Breast epithelium (tissue), 3 donors: ENCODE results near the gene WDR7.

Source experiments
- POLR2AphosphoS5 ChIP-seq, 3 donors: sonication (generic); formaldehyde crosslinking; IDR thresholded peaks; one replicate each; pipeline ENCODE4 v1.6.1; 2017; ENCODE audit warnings: antibody characterized with exemption in 3 of 3
- TF ChIP-seq, protein P1 (sequence below), 3 donors: fragments of 450-650 bp; IDR thresholded peaks; one replicate each; pipeline ENCODE4 v1.5.1; 2016 to 2017; ENCODE audit warnings: antibody characterized with exemption in 3 of 3, mild to moderate bottlenecking in 3 of 3, moderate library complexity in 3 of 3

DNA sequence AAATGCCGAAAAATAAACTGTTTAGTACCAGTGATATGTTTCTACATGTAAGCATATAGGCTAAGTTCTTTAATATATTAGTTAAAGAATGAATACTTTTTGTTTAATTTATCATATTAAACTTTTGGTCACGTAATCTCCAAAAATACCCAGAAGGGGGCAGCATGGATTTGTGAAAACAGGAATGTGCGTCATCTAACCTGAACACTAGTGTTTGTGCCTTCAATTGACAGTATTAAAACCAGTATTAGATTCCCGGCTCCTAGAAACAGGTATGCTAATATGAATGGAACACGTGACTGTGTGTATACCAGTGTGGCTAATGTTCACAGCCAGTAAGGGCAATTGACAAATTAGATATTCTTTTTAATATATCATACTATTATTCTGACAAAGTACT is 51.8 kb downstream of the WDR7 start:
- no peak for TF ChIP-seq POLR2AphosphoS5 (IDR thresholded peaks at IDR 0.05)
- TF ChIP-seq, protein P1, sequence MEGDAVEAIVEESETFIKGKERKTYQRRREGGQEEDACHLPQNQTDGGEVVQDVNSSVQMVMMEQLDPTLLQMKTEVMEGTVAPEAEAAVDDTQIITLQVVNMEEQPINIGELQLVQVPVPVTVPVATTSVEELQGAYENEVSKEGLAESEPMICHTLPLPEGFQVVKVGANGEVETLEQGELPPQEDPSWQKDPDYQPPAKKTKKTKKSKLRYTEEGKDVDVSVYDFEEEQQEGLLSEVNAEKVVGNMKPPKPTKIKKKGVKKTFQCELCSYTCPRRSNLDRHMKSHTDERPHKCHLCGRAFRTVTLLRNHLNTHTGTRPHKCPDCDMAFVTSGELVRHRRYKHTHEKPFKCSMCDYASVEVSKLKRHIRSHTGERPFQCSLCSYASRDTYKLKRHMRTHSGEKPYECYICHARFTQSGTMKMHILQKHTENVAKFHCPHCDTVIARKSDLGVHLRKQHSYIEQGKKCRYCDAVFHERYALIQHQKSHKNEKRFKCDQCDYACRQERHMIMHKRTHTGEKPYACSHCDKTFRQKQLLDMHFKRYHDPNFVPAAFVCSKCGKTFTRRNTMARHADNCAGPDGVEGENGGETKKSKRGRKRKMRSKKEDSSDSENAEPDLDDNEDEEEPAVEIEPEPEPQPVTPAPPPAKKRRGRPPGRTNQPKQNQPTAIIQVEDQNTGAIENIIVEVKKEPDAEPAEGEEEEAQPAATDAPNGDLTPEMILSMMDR (IDR thresholded peaks at IDR 0.05), result peak in 1 of 3 donors; percentile 30
